Upper lobe of right lung (tissue), 1 donor: ENCODE data around the gene KLHL41. TPM values are rescaled to one million over a fixed set of nuclear protein-coding genes. Genes with fewer than 3 reads are reported as not detected.

Source experiments
- ATAC-seq: fragments of 200-7000 bp; cut with Tn5 transposase; one replicate; pipeline ENCODE4 v1.9.1; 2020; ENCODE audit warnings: mild to moderate bottlenecking, moderate library complexity
- DNase-seq: peaks from one replicate; pipeline ENCODE4 v3.0.0-alpha.2; 2020
- H3K27ac ChIP-seq: fragments of 200-600 bp; one replicate; pipeline ENCODE4 v1.8.0; 2022
- H3K27me3 ChIP-seq: fragments of 200-600 bp; one replicate; pipeline ENCODE4 v1.8.0; 2022; ENCODE audit warnings: mild to moderate bottlenecking
- H3K36me3 ChIP-seq: fragments of 200-600 bp; one replicate; pipeline ENCODE4 v1.8.0; 2022
- H3K4me1 ChIP-seq: fragments of 200-600 bp; one replicate; pipeline ENCODE4 v1.8.0; 2022
- H3K4me3 ChIP-seq: fragments of 200-600 bp; one replicate; pipeline ENCODE4 v1.8.0; 2022; ENCODE audit warnings: mild to moderate bottlenecking
- H3K9me3 ChIP-seq: fragments of 200-600 bp; one replicate; pipeline ENCODE4 v1.8.0; 2022
- CTCF ChIP-seq: fragments of 200-600 bp; IDR thresholded peaks from one replicate; pipeline ENCODE4 v1.8.0; 2022; ENCODE audit warnings: antibody characterized with exemption
- intact Hi-C: fragments of 100-400 bp; cut with DNase I; formaldehyde crosslinking; loops from one replicate; pipeline ENCODE4 v1.11.0; 2022
- total RNA-seq: library from RNA; stranded (reverse); fragmentation: NEBNext Ultra II Directional; extraction: Animal tissue kit (Norgen Biotek cat#: 25700); gene quantifications from one replicate; pipeline ENCODE4 v1.2.1, GENCODE V29; 2021
- donor health status: DM: no; HTN: yes; CAD: no; lungs with severe emphysema.

Gene KLHL41
- total RNA-seq, 1 donor from 2014 or later: 0.61 TPM

DNA sequence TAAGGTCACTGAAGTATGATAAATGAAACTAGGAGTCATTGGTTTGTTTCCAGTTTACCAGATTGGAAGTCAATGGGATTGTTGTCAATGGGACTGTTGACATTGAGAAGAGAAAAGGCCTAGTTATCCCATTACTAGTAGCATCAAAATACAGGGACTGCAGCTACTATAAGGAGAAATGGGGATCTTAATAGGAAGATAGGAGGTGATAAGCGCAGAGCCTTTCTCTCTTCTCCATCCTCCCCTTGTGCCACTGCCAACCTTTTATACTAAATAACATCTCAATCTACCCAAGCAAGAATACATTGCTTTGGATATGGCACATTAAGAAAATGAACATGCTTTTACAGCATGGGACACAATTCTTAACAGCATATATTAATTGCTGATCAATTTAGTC lies 40.7 kb upstream of the KLHL41 start:
- Histone ChIP-seq H3K4me3 (no peak overlapping the region), H3K27me3 (no peaks in the 10 kb centered on the region), H3K4me1 (no peaks in the 10 kb centered on the region), H3K9me3 (no peaks in the 10 kb centered on the region), H3K36me3 (no peaks in the 10 kb centered on the region), H3K27ac (no peak overlapping the region)
- no peak for TF ChIP-seq CTCF
- ATAC-seq: no peak
- DNase-seq: no peak
- intact Hi-C loops: no loop called here

GRCh38 chr2:169469952-169470572 lies 39.4 kb upstream of the KLHL41 start:
- Histone ChIP-seq H3K4me3 (no peak overlapping the region), H3K9me3 (no peaks in the 10 kb centered on the region), H3K4me1 (no peaks in the 10 kb centered on the region), H3K36me3 (no peaks in the 10 kb centered on the region), H3K27me3 (no peaks in the 10 kb centered on the region), H3K27ac (no peak overlapping the region)
- DNase-seq (no peak), ATAC-seq (no peak)
- intact Hi-C loops: no loop called here
- TF ChIP-seq CTCF: no peak

DNA sequence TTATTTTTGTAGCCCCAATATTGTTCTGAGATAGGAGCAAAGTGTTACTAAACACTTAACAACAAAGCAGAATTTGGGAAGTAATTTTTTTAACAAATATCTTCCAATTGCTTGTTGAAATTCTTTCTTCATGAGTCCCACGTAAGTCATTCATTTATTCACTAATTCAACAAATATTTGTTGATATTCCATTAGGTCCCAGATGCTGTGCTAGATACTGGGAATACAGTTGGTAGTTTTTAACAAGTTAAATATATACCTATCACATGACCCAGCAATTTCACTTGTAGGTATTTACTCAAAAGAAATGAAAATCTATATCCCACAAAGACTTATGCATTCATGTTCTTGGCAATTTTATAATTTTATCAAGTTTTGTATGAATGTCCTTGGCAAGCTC lies 37.3 kb upstream of the KLHL41 start:
- H3K27me3 ChIP-seq: no peaks in the 10 kb centered on the region
- no peaks in the 10 kb centered on the region for H3K9me3 ChIP-seq
- TF ChIP-seq CTCF: no peak
- ATAC-seq (no peak), DNase-seq (no peak)
- intact Hi-C loops: no loop called here
- no peak overlapping the region for H3K4me3 ChIP-seq
- no peaks in the 10 kb centered on the region for H3K4me1 ChIP-seq
- no peak overlapping the region for H3K27ac ChIP-seq
- no peaks in the 10 kb centered on the region for H3K36me3 ChIP-seq

DNA sequence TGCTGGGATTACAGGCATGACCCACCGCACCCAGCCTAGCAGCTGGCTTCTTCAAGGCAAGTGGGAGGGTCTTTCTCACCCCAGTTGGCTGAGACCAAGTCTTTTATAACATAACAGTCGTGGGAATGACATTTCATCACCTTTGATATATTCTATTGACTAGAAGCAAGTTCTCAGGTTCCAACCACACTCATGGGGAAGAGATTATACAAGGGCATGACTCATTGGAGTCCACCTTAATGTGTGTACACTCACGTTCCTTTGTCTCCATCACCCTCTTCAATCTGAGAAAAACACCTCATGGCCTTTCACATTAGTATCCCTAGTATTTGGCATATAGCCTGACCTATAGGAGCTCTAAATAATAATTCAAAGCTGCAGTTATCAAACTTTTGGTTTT lies 33.0 kb upstream of the KLHL41 start:
- Histone ChIP-seq H3K9me3 (no peaks in the 10 kb centered on the region), H3K27me3 (no peaks in the 10 kb centered on the region), H3K36me3 (no peaks in the 10 kb centered on the region), H3K4me1 (peaks cover 7% of the 10 kb centered on the region), H3K4me3 (no peak overlapping the region), H3K27ac (no peak overlapping the region)
- ATAC-seq (no peak), DNase-seq (no peak)
- intact Hi-C loops: no loop called here
- no peak for TF ChIP-seq CTCF

DNA sequence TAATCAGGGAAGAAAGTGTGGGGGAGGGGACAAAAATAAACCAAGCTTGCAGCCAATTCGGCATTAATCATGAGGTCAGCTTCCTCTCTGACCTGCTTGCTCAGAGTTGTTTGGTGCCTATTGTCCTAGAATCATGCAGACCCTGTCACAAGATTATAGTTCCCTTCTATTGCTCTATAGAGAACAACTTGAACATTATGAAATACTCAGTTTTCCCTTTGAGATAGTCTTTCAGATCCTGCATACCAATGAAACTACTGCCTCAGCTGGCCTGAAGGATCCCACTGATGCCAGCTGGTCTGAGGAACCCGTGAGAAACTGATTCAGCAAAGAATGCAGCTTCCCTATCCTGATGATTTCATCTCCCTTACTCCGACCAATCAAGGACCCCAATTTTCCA lies 31.2 kb upstream of the KLHL41 start:
- DNase-seq: no peak
- intact Hi-C loops: no loop called here
- Histone ChIP-seq H3K4me1 (peaks cover 7% of the 10 kb centered on the region), H3K9me3 (no peaks in the 10 kb centered on the region), H3K27ac (peak overlapping the region; percentile 60), H3K27me3 (no peaks in the 10 kb centered on the region), H3K36me3 (peaks cover 5% of the 10 kb centered on the region), H3K4me3 (no peak overlapping the region)
- no peak for TF ChIP-seq CTCF
- peak; percentile 63 for ATAC-seq

DNA sequence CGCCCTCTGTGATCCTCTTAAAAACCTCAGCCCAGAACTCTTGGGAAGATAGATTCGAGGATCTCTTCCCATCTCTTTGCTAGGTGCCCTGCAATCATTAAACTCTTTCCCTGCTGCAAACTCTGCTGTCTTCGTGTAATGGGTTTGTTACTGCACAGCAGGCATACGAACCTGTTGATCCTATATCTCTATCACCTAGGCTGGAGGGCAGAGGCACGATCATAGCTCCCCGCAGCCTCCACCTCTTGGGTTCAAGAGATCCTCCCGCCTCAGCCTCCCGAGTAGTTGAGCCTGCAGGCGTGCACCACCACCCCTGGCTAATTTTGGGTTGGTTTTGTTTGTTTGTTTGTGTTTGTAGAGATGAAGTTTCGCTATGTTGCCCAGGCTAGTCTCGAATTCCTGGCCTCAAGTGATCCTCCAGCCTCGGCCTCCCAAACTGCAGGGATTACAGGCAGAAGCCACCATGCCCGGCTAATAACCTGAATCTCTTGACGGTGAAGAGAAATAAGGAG lies 30.7 kb upstream of the KLHL41 start:
- peaks cover 9% of the 10 kb centered on the region for H3K36me3 ChIP-seq
- intact Hi-C loops: no loop called here
- ATAC-seq (no peak), DNase-seq (no peak)
- TF ChIP-seq CTCF: no peak
- H3K27ac ChIP-seq: peak overlapping the region; percentile 60
- peaks cover 7% of the 10 kb centered on the region for H3K4me1 ChIP-seq
- no peaks in the 10 kb centered on the region for H3K9me3 ChIP-seq
- peak overlapping the region; percentile 70 for H3K4me3 ChIP-seq
- H3K27me3 ChIP-seq: no peaks in the 10 kb centered on the region
